GM21447 (cell line): ENCODE results near the gene PAK6.

Experiments
- ATAC-seq: cut with Tn5 transposase; IDR thresholded peaks from one replicate; pipeline ENCODE4 v1.9.1; 2021; ENCODE audit not compliant: unreplicated experiment

PAK6 gene

GRCh38 chr15:40307421-40308211 is 68.8 kb downstream of the PAK6 start, which contains the start of gene PLCB2:
TSS of gene PLCB2 (minus strand) at chr15:40307935. CDS start at chr15:40307672, 263 bp downstream.
- ATAC-seq = peak; percentile 68

- no peak for ATAC-seq
These were observed 70.5 kb downstream of the PAK6 start for GRCh38 chr15:40309344-40309862.

GRCh38 chr15:40310001-40310959 is 71.4 kb downstream of the PAK6 start:
- ATAC-seq = no peak

- ATAC-seq = no peak
These were observed 72.1 kb downstream of the PAK6 start for GRCh38 chr15:40310993-40311392.

- no peak for ATAC-seq
These were observed 73.7 kb downstream of the PAK6 start for GRCh38 chr15:40312370-40313158.

- no peak for ATAC-seq
These were observed 74.9 kb downstream of the PAK6 start for GRCh38 chr15:40313531-40314398.

- no peak for ATAC-seq
These were observed 75.9 kb downstream of the PAK6 start for GRCh38 chr15:40314723-40315276.

- no peak for ATAC-seq
These were observed 78.1 kb downstream of the PAK6 start for GRCh38 chr15:40316931-40317330.

- ATAC-seq = no peak
These were observed 78.7 kb downstream of the PAK6 start for GRCh38 chr15:40317580-40317979.

GRCh38 chr15:40320409-40320808 is 81.5 kb downstream of the PAK6 start:
- no peak for ATAC-seq

- ATAC-seq = no peak
These were observed 82.1 kb downstream of the PAK6 start for GRCh38 chr15:40320931-40321371.

- ATAC-seq = no peak
These were observed 83.8 kb downstream of the PAK6 start for GRCh38 chr15:40322531-40323238.

- ATAC-seq = peak; percentile 80
These were observed 84.5 kb downstream of the PAK6 start, which contains the start of gene INAFM2 for GRCh38 chr15:40323239-40323952. TSS of gene INAFM2 (plus strand) at chr15:40323692. CDS start at chr15:40324056, 364 bp downstream.

GRCh38 chr15:40323953-40324937 is 85.4 kb downstream of the PAK6 start:
- peak; percentile 2 for ATAC-seq

- no peak for ATAC-seq
These were observed 86.3 kb downstream of the PAK6 start for GRCh38 chr15:40325188-40325587.

GRCh38 chr15:40325700-40326099 is 86.8 kb downstream of the PAK6 start:
- no peak for ATAC-seq
